H1 (cell line): ENCODE data around the gene DET1. TPM values are rescaled to one million over a fixed set of nuclear protein-coding genes. Genes with fewer than 3 reads are reported as not detected.

Experiments
- CTCF ChIA-PET: fragments of 300-600 bp; sonication (Branson Sonifier 250); formaldehyde crosslinking; loops from one replicate; lab custom pipeline; 2021; ENCODE audit not compliant: partially characterized antibody; lab: Charles Lee
- POLR2A ChIA-PET: fragments of 300-600 bp; sonication (Branson Sonifier 250); formaldehyde crosslinking; loops from one replicate; lab custom pipeline; 2021; ENCODE audit warnings: inconsistent platforms; ENCODE audit not compliant: partially characterized antibody; lab: Charles Lee
- DNase-seq, 2 experiments: peaks; one replicate each; pipeline versions ENCODE4 v3.0.0 to v3.0.0-alpha.2; 2010 to 2022; ENCODE audit warnings: low spot score in 2 of 2, low read depth in 1 of 2, mixed read lengths in 1 of 2
- FAIRE-seq: peaks from 2 replicates; lab custom pipeline; 2011; peaks lifted over from hg19 to GRCh38; lab: Jason Lieb, UNC
- H2AFZ ChIP-seq: 2 replicates; pipeline ENCODE4 v1.8.1; 2012; ENCODE audit warnings: low read length, inconsistent platforms
- H2AK5ac ChIP-seq: 2 replicates; pipeline ENCODE4 v1.6.1; 2013; ENCODE audit warnings: low read depth, low read length
- H2BK120ac ChIP-seq: replicated peaks from 2 replicates; pipeline ENCODE3; 2013; ENCODE audit warnings: low read depth, low read length, inconsistent platforms
- H2BK12ac ChIP-seq: 2 replicates; pipeline ENCODE4 v1.6.1; 2013; ENCODE audit warnings: low read depth, low read length
- H2BK15ac ChIP-seq: 2 replicates; pipeline ENCODE4 v1.6.1; 2013; ENCODE audit warnings: low read length
- H2BK20ac ChIP-seq: 2 replicates; pipeline ENCODE4 v1.6.1; 2013; ENCODE audit warnings: low read length
- H2BK5ac ChIP-seq: 2 replicates; pipeline ENCODE4 v1.6.1; 2013; ENCODE audit warnings: low read depth, low read length
- H3K14ac ChIP-seq: 2 replicates; pipeline ENCODE4 v1.6.1; 2013; ENCODE audit warnings: inconsistent platforms; ENCODE audit not compliant: insufficient read length
- H3K18ac ChIP-seq: 2 replicates; pipeline ENCODE4 v1.6.1; 2013; ENCODE audit warnings: low read length; ENCODE audit errors: extremely low read depth
- H3K23ac ChIP-seq: 2 replicates; pipeline ENCODE4 v1.6.1; 2013; ENCODE audit warnings: inconsistent platforms; ENCODE audit not compliant: insufficient read length
- H3K23me2 ChIP-seq: 2 replicates; pipeline ENCODE4 v1.6.1; 2013; ENCODE audit warnings: low read depth, low read length
- H3K27ac ChIP-seq: 2 replicates; pipeline ENCODE4 v1.6.1; 2011; ENCODE audit warnings: low read depth, low read length, inconsistent platforms
- H3K27me3 ChIP-seq, 4 experiments: replicated peaks in 1 of 4; 1 replicate in 1 of 4; 2 replicates in 3 of 4; pipeline versions ENCODE4 v1.6.1 to v1.8.1; 2011 to 2013; ENCODE audit warnings: low read length in 3 of 4, mild to moderate bottlenecking in 3 of 4, inconsistent platforms in 2 of 4, mixed read lengths in 2 of 4, moderate library complexity in 1 of 4; ENCODE audit not compliant: control insufficient read depth in 3 of 4, insufficient read depth in 3 of 4; ENCODE audit errors: extremely low read depth in 1 of 4
- H3K36me3 ChIP-seq, 4 experiments: 2 replicates each; pipeline versions ENCODE4 v1.6.1 to v1.8.1; 2011 to 2013; ENCODE audit warnings: mild to moderate bottlenecking in 4 of 4, low read length in 3 of 4, moderate library complexity in 2 of 4, control low read depth in 1 of 4, inconsistent platforms in 1 of 4; ENCODE audit not compliant: insufficient read depth in 4 of 4, control insufficient read depth in 2 of 4
- H3K4ac ChIP-seq: replicated peaks from 2 replicates; pipeline ENCODE3; 2013; ENCODE audit warnings: low read length, low read depth, mixed read lengths, inconsistent platforms; ENCODE audit not compliant: insufficient read length
- H3K4me1 ChIP-seq, 4 experiments: replicated peaks in 1 of 4; 1 replicate in 1 of 4; 2 replicates in 3 of 4; pipeline versions ENCODE4 v1.6.1 to v1.8.1; 2011 to 2013; ENCODE audit warnings: low read length in 3 of 4, inconsistent platforms in 2 of 4, mixed read lengths in 1 of 4; ENCODE audit not compliant: insufficient read depth in 4 of 4, control insufficient read depth in 3 of 4
- H3K4me2 ChIP-seq, 2 experiments: 2 replicates each; pipeline versions ENCODE4 v1.6.1 to v1.8.1; 2011 to 2013; ENCODE audit warnings: low read depth in 2 of 2, low read length in 2 of 2, control low read depth in 1 of 2, inconsistent platforms in 1 of 2, mild to moderate bottlenecking in 1 of 2; ENCODE audit not compliant: insufficient read depth in 1 of 2
- H3K4me3 ChIP-seq, 4 experiments: fragments of 200-600, 300-600 bp in 1 of 4; sonication (generic), shearing (Covaris generic), sonication (Bioruptor Twin) in 1 of 4; 2 replicates each; pipeline versions ENCODE4 v1.5.1 to v1.8.1; 2011 to 2016; ENCODE audit warnings: low read length in 4 of 4, low read depth in 3 of 4, control low read depth in 2 of 4, inconsistent platforms in 2 of 4, mild to moderate bottlenecking in 2 of 4, mixed read lengths in 1 of 4, moderate library complexity in 1 of 4; ENCODE audit not compliant: insufficient read depth in 2 of 4; ENCODE audit errors: extremely low read depth in 1 of 4
- H3K56ac ChIP-seq: replicated peaks from 2 replicates; pipeline ENCODE3; 2013; ENCODE audit warnings: low read depth, mild to moderate bottlenecking, mixed read lengths, low read length, inconsistent platforms; ENCODE audit not compliant: insufficient read length
- H3K79me1 ChIP-seq: 2 replicates; pipeline ENCODE4 v1.6.1; 2013; ENCODE audit warnings: low read depth, low read length, control low read depth
- H3K79me2 ChIP-seq, 2 experiments: 2 replicates each; pipeline versions ENCODE4 v1.6.1 to v1.8.1; 2012 to 2013; ENCODE audit warnings: low read length in 2 of 2, mild to moderate bottlenecking in 2 of 2, inconsistent platforms in 1 of 2; ENCODE audit not compliant: insufficient read depth in 2 of 2, control insufficient read depth in 1 of 2
- H3K9ac ChIP-seq, 4 experiments: replicated peaks in 1 of 4; 1 replicate in 1 of 4; 2 replicates in 3 of 4; pipeline versions ENCODE4 v1.6.1 to v1.8.1; 2011 to 2013; ENCODE audit warnings: low read depth in 3 of 4, low read length in 3 of 4, control low read depth in 2 of 4, mild to moderate bottlenecking in 2 of 4, moderate library complexity in 2 of 4, inconsistent platforms in 1 of 4; ENCODE audit errors: extremely low read depth in 1 of 4
- H3K9me3 ChIP-seq, 2 experiments: 2 replicates each; pipeline versions ENCODE4 v1.6.1 to v1.8.1; 2012 to 2013; ENCODE audit warnings: mild to moderate bottlenecking in 2 of 2, moderate library complexity in 2 of 2, control low read depth in 1 of 2, inconsistent platforms in 1 of 2, low read depth in 1 of 2, low read length in 1 of 2, mixed read lengths in 1 of 2; ENCODE audit not compliant: insufficient read depth in 2 of 2
- H4K20me1 ChIP-seq, 2 experiments: replicated peaks in 1 of 2; 2 replicates each; pipeline versions ENCODE3 to v1.8.1; 2011 to 2013; ENCODE audit warnings: inconsistent platforms in 2 of 2, low read length in 2 of 2, mild to moderate bottlenecking in 1 of 2; ENCODE audit not compliant: insufficient read depth in 2 of 2, control insufficient read depth in 1 of 2
- H4K5ac ChIP-seq: 2 replicates; pipeline ENCODE4 v1.6.1; 2013; ENCODE audit warnings: low read length, low read depth, mixed read lengths, inconsistent platforms; ENCODE audit not compliant: insufficient read length
- H4K8ac ChIP-seq: 2 replicates; pipeline ENCODE4 v1.8.0; 2013; ENCODE audit warnings: mild to moderate bottlenecking, moderate library complexity, low read length, inconsistent platforms; ENCODE audit not compliant: insufficient read depth; ENCODE audit errors: extremely low read depth
- H4K91ac ChIP-seq: replicated peaks from 2 replicates; pipeline ENCODE3; 2013; ENCODE audit warnings: low read length, mixed read lengths, inconsistent platforms; ENCODE audit not compliant: insufficient read length
- CBX5 ChIP-seq: fragments of 300-800, 300-1000 bp; sonication (generic); IDR thresholded peaks from 2 replicates; pipeline ENCODE4 v1.7.1; 2016; ENCODE audit warnings: antibody characterized with exemption, low read length, low read depth
- CTCF ChIP-seq, 3 experiments: IDR thresholded peaks; 1 replicate in 2 of 3; 2 replicates in 1 of 3; pipeline versions ENCODE4 v1.5.1 to v1.6.1; 2011; ENCODE audit warnings: low read length in 3 of 3, mild to moderate bottlenecking in 3 of 3, inconsistent platforms in 2 of 3, low read depth in 1 of 3, moderate library complexity in 1 of 3; ENCODE audit not compliant: insufficient read depth in 1 of 3; ENCODE audit errors: control extremely low read depth in 1 of 3
- PHF8 ChIP-seq: fragments of 200-600 bp; sonication (generic); conservative IDR thresholded peaks from 2 replicates; pipeline ENCODE4 v1.7.1; 2012; ENCODE audit warnings: low read depth, mild to moderate bottlenecking, inconsistent platforms, low read length, moderate library complexity
- RAD21 ChIP-seq, 2 experiments: IDR thresholded peaks in 1 of 2; conservative IDR thresholded peaks in 1 of 2; 2 replicates each; pipeline ENCODE4 v1.6.1; 2011; ENCODE audit warnings: low read depth in 2 of 2, low read length in 2 of 2, improper control_type of control experiment in 1 of 2, inconsistent platforms in 1 of 2, mild to moderate bottlenecking in 1 of 2, moderate library complexity in 1 of 2
- SIN3A ChIP-seq, 2 experiments: IDR thresholded peaks in 1 of 2; conservative IDR thresholded peaks in 1 of 2; 2 replicates each; pipeline ENCODE4 v1.6.1; 2011 to 2012; ENCODE audit warnings: low read length in 2 of 2, improper control_type of control experiment in 1 of 2, low read depth in 1 of 2, mild to moderate bottlenecking in 1 of 2
- WGBS, 2 experiments: shearing (Covaris generic) in 1 of 2; methylation state at CpG; one replicate each; pipeline versions ENCODE4 v1.1.6 to v1.1.7; 2013 to 2015; ENCODE audit warnings: low lambda C conversion rate in 2 of 2, mixed read lengths in 2 of 2, inconsistent platforms in 1 of 2, low coverage in 1 of 2, missing lambda C conversion rate in 1 of 2; ENCODE audit not compliant: insufficient replicate concordance in 2 of 2, insufficient coverage in 1 of 2, insufficient read length in 1 of 2; ENCODE audit errors: extremely low coverage in 1 of 2, missing lambda C conversion rate in 1 of 2; 5-methylcytosine and 5-hydroxymethylcytosine counted together
- polyA plus RNA-seq, 7 experiments: library from polyadenylated mRNA; depleted of rRNA in 3 of 7; stranded (reverse) in 5 of 7; unstranded in 2 of 7; fragments of >200 nt in 5 of 7; fragments of 200-250 nt in 2 of 7; gene quantifications; 1 replicate in 5 of 7; 2 replicates in 1 of 7; 4 replicates in 1 of 7; pipeline versions ENCODE4 v1.2.1 to v1.2.3, GENCODE V29; 2011 to 2013; ENCODE audit warnings: missing spikeins in 2 of 7, mixed read lengths in 2 of 7
- total RNA-seq: library from RNA; stranded (reverse); fragmentation: NEBNext Ultra II Directional; extraction: Animal tissue kit (Norgen Biotek cat#: 25700); gene quantifications from 2 replicates; pipeline ENCODE4 v1.2.1, GENCODE V29; 2021

The DET1 gene
- total and polyA plus RNA-seq, 2 of the 8 experiments (the other 6 are each of a cell fraction or from before 2014, with no cell fraction given), result 5.4 to 8.5 TPM

DNA sequence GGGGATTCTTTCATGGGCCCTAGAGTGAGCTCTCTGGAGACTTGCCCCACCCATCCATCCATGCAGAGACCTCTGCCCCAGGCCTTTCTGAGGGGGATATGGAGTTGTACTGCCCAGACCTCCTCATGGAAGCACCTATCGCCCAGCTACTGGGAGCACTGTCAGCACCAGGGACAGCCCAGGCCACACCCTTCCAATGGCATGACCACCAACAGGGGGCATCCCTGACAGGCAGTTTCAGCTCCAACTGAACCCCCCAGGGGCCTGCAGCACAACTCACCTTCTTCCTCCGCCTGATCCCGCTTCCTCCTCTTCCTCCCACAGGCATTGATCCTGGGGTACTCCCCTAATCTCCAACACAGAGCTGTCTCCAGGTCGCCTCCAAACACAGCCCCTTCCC, 57.2 kb downstream of the DET1 start:
- POLR2A ChIA-PET, result interaction anchor here (0.8 to 2.2 kb wide), 4 partner anchors 10 to 126 kb away, joined by 3 to 7 read pairs (median 4); no protein-coding TSS in a partner anchor

More for the DNA sequence above, 57.2 kb downstream of the DET1 start:
- no peak overlapping the region for H3K18ac ChIP-seq
- no peak overlapping the region for H3K27ac ChIP-seq
- H3K4me2 ChIP-seq, result no peak overlapping the region
- no peak overlapping the region for H4K91ac ChIP-seq
- no peaks in the 10 kb centered on the region for H3K79me1 ChIP-seq
- no peaks in the 10 kb centered on the region for H3K9me3 ChIP-seq
- no peak overlapping the region for H2BK120ac ChIP-seq
- 0 out of 2 replicates have a peak overlapping the region, but pooled peaks have one; percentile 27 for H2BK12ac ChIP-seq
- no peak overlapping the region for H3K9ac ChIP-seq
- H2BK15ac ChIP-seq, result no peak overlapping the region
- no peaks in the 10 kb centered on the region for H3K79me2 ChIP-seq
- no peak overlapping the region for H4K5ac ChIP-seq
- no peak overlapping the region for H2BK20ac ChIP-seq
- 0 out of 2 replicates have a peak overlapping the region, but pooled peaks have one; percentile 24 for H2BK5ac ChIP-seq
- H3K36me3 ChIP-seq, result no peaks in the 10 kb centered on the region
- H2AK5ac ChIP-seq, result no peak overlapping the region
- H3K14ac ChIP-seq, result no peak overlapping the region
- H2AFZ ChIP-seq, result no peak overlapping the region
- no peak overlapping the region for H3K4me3 ChIP-seq
- no peaks in the 10 kb centered on the region for H3K23me2 ChIP-seq
- peak in 1 of 2 experiments; percentile 57 for DNase-seq
- H3K27me3 ChIP-seq, result no peaks in the 10 kb centered on the region; a peak in 1 of 7 replicates
- no peak for FAIRE-seq
- H4K8ac ChIP-seq, result no peak overlapping the region; the same call in 1 of the 2 replicates
- no peak for TF ChIP-seq PHF8
- TF ChIP-seq RAD21 (IDR thresholded peaks at IDR 0.05 in 1 of 2, conservative IDR thresholded peaks at IDR 0.05 in 1 of 2; ENCODE audit: low read depth in 2 of 2, low read length in 2 of 2), result peak; percentile 22 to 38; a peak in 3 of 4 replicates
- no peak for TF ChIP-seq CBX5
- peak; percentile 28 to 63 (median 45); a peak in 3 of 4 replicates for TF ChIP-seq CTCF (IDR thresholded peaks at IDR 0.05; ENCODE audit: control extremely low read depth in 1 of 3, insufficient read depth in 1 of 3, low read depth in 1 of 3, low read length in 3 of 3)
- 0 out of 4 replicates have a peak, but pooled peaks of 1 of the 2 experiments have one; percentile 25 for TF ChIP-seq SIN3A (conservative IDR thresholded peaks at IDR 0.05 in 1 of 2, IDR thresholded peaks at IDR 0.05 in 1 of 2; ENCODE audit: low read depth in 1 of 2, low read length in 2 of 2)
- no peak overlapping the region for H3K23ac ChIP-seq
- no peak overlapping the region for H3K56ac ChIP-seq
- WGBS, 2 experiments, result 80% methylated on average over 4 of the region's 4 CpGs; no CpG with 5 or more reads in 1 of the 2 experiments
- H4K20me1 ChIP-seq, result no peaks in the 10 kb centered on the region
- peaks cover 0 to 21% (median 8%) of the 10 kb centered on the region in 4 experiments; a peak in 6 of 7 replicates for H3K4me1 ChIP-seq
- no peak overlapping the region for H3K4ac ChIP-seq
- CTCF ChIA-PET, result interaction anchor here (0.6 to 4.5 kb wide), 19 partner anchors 9 to 356 kb away, joined by 3 to 41 read pairs (median 4); partner anchors contain the start of gene MRPS11
